ENCODE results near the gene DCST1.
"Not testable (repeated sequence)": the region's sequence is repeated elsewhere in the genome, so short reads cannot be mapped to it uniquely, and the experiment has no call there.

DCST1 gene

GRCh38 chr1:155033524-155033923, at the start of gene DCST1, which contains the start of gene DCST2:
DCST1 (plus strand) TSS chr1:155033824; CDS start chr1:155034037, 213 bp downstream.
DCST2 (minus strand) TSS chr1:155033781; CDS start chr1:155033701, 80 bp downstream.
- no peak for DNase-seq

GRCh38 chr1:154986736-154987135, 46.9 kb upstream of the DCST1 start:
- not testable (repeated sequence) for DNase-seq

- no peak for DNase-seq
Measured at GRCh38 chr1:154987326-154987725, 46.3 kb upstream of the DCST1 start.

- DNase-seq = no peak
Measured at GRCh38 chr1:154988058-154988954, 45.3 kb upstream of the DCST1 start.

GRCh38 chr1:154989195-154989860, 44.3 kb upstream of the DCST1 start:
- DNase-seq = no peak

- DNase-seq = no peak
Measured at GRCh38 chr1:154990276-154990675, 43.3 kb upstream of the DCST1 start.

GRCh38 chr1:154992721-154993571, 40.7 kb upstream of the DCST1 start:
- DNase-seq = no peak

- no peak for DNase-seq
Measured at GRCh38 chr1:154993572-154994268, 39.9 kb upstream of the DCST1 start, which contains the start of gene LENEP. LENEP (plus strand) TSS chr1:154993586; CDS start chr1:154993608, 22 bp downstream.

- DNase-seq = no peak
Measured at GRCh38 chr1:154994269-154994587, 39.4 kb upstream of the DCST1 start.

GRCh38 chr1:154994591-154994990, 39.0 kb upstream of the DCST1 start:
- no peak for DNase-seq

GRCh38 chr1:154995301-154995983, 38.2 kb upstream of the DCST1 start:
- DNase-seq = not testable (repeated sequence)

GRCh38 chr1:154996966-154997701, 36.5 kb upstream of the DCST1 start:
- DNase-seq = no peak

- DNase-seq = no peak
Measured at GRCh38 chr1:154998201-154998780, 35.3 kb upstream of the DCST1 start.

- peak; percentile 88 for DNase-seq
Measured at GRCh38 chr1:154998818-154999570, 34.6 kb upstream of the DCST1 start.

GRCh38 chr1:154999571-155000410, 33.8 kb upstream of the DCST1 start:
- peak; percentile 85 for DNase-seq

GRCh38 chr1:155000411-155000725, 33.3 kb upstream of the DCST1 start:
- peak; percentile 63 for DNase-seq

GRCh38 chr1:155000726-155001424, 32.7 kb upstream of the DCST1 start:
- peak; percentile 94 for DNase-seq

GRCh38 chr1:155001425-155001674, 32.3 kb upstream of the DCST1 start:
- no peak for DNase-seq

Data from stimulated activated CD4-positive, alpha-beta T cell treated with anti-CD3 and anti-CD28 coated beads, Interleukin-15, amount 100 ng/mL, for 24 hours (primary cell).